ENCODE data around the gene EVPLL.
"Not testable (repeated sequence)": the region's sequence is repeated elsewhere in the genome, so short reads cannot be mapped to it uniquely, and the experiment has no call there.

Gene EVPLL

GRCh38 chr17:18332909-18333489, 44.6 kb upstream of the EVPLL start:
- Histone ChIP-seq H3K27ac (ENCODE audit: low read depth, low read length) (no peak overlapping the region), H3K9me3 (ENCODE audit: control insufficient read depth, insufficient read depth, low read length) (no peaks in the 10 kb centered on the region), H3K79me2 (ENCODE audit: control insufficient read depth, low read length) (no peaks in the 10 kb centered on the region), H3K4me2 (ENCODE audit: low read length) (no peak overlapping the region), H3K9me2 (replicated peaks; ENCODE audit: control insufficient read depth, low read length) (no peaks in the 10 kb centered on the region), H4K20me1 (ENCODE audit: control insufficient read depth, insufficient read depth, low read depth, low read length) (no peaks in the 10 kb centered on the region), H3F3A (ENCODE audit: control insufficient read depth, insufficient read depth) (no peaks in the 10 kb centered on the region), H3K4me3 (ENCODE audit: low read length) (no peak overlapping the region), H3K4me1 (ENCODE audit: control insufficient read depth, low read length) (no peaks in the 10 kb centered on the region), H3K27me3 (ENCODE audit: control insufficient read depth, low read length) (no peaks in the 10 kb centered on the region), H3K36me3 (ENCODE audit: control insufficient read depth, low read length) (peaks cover 69% of the 10 kb centered on the region)
- TF ChIP-seq EZH2phosphoT487 (IDR thresholded peaks at IDR 0.05; ENCODE audit: borderline replicate concordance, low read length), result no peak
- TF ChIP-seq CTCF (IDR thresholded peaks at IDR 0.05; ENCODE audit: low read depth, low read length, poor library complexity, severe bottlenecking), result no peak

GRCh38 chr17:18338158-18338557, 39.4 kb upstream of the EVPLL start:
- H3K4me1 ChIP-seq (ENCODE audit: control insufficient read depth, low read length); H3K4me2 ChIP-seq (ENCODE audit: low read length); H3K27ac ChIP-seq (ENCODE audit: low read depth, low read length); H3K9me3 ChIP-seq (ENCODE audit: control insufficient read depth, insufficient read depth, low read length); H3K27me3 ChIP-seq (ENCODE audit: control insufficient read depth, low read length); H3K9me2 ChIP-seq (replicated peaks; ENCODE audit: control insufficient read depth, low read length); H3F3A ChIP-seq (ENCODE audit: control insufficient read depth, insufficient read depth); H4K20me1 ChIP-seq (ENCODE audit: control insufficient read depth, insufficient read depth, low read depth, low read length); H3K4me3 ChIP-seq (ENCODE audit: low read length); H3K79me2 ChIP-seq (ENCODE audit: control insufficient read depth, low read length): not testable (repeated sequence)
- peaks cover 63% of the 10 kb centered on the region for H3K36me3 ChIP-seq (ENCODE audit: control insufficient read depth, low read length)

GRCh38 chr17:18339933-18340332, 37.6 kb upstream of the EVPLL start:
- H3K4me1 ChIP-seq (ENCODE audit: control insufficient read depth, low read length), result no peaks in the 10 kb centered on the region
- no peaks in the 10 kb centered on the region for H3K27me3 ChIP-seq (ENCODE audit: control insufficient read depth, low read length)
- TF ChIP-seq CTCF (IDR thresholded peaks at IDR 0.05; ENCODE audit: low read depth, low read length, poor library complexity, severe bottlenecking), result no peak
- TF ChIP-seq EZH2phosphoT487 (IDR thresholded peaks at IDR 0.05; ENCODE audit: borderline replicate concordance, low read length), result no peak
- H3F3A ChIP-seq (ENCODE audit: control insufficient read depth, insufficient read depth), result no peaks in the 10 kb centered on the region
- no peak overlapping the region for H3K4me2 ChIP-seq (ENCODE audit: low read length)
- peaks cover 63% of the 10 kb centered on the region for H3K36me3 ChIP-seq (ENCODE audit: control insufficient read depth, low read length)
- no peaks in the 10 kb centered on the region for H3K9me3 ChIP-seq (ENCODE audit: control insufficient read depth, insufficient read depth, low read length)
- H3K79me2 ChIP-seq (ENCODE audit: control insufficient read depth, low read length), result no peaks in the 10 kb centered on the region
- H4K20me1 ChIP-seq (ENCODE audit: control insufficient read depth, insufficient read depth, low read depth, low read length), result no peaks in the 10 kb centered on the region
- no peak overlapping the region for H3K4me3 ChIP-seq (ENCODE audit: low read length)
- H3K9me2 ChIP-seq (replicated peaks; ENCODE audit: control insufficient read depth, low read length), result no peaks in the 10 kb centered on the region
- no peak overlapping the region for H3K27ac ChIP-seq (ENCODE audit: low read depth, low read length)

GRCh38 chr17:18344021-18344420, 33.6 kb upstream of the EVPLL start:
- H3K4me2 ChIP-seq (ENCODE audit: low read length), result no peak overlapping the region
- no peaks in the 10 kb centered on the region for H4K20me1 ChIP-seq (ENCODE audit: control insufficient read depth, insufficient read depth, low read depth, low read length)
- no peaks in the 10 kb centered on the region for H3K9me3 ChIP-seq (ENCODE audit: control insufficient read depth, insufficient read depth, low read length)
- no peaks in the 10 kb centered on the region for H3K79me2 ChIP-seq (ENCODE audit: control insufficient read depth, low read length)
- TF ChIP-seq EZH2phosphoT487 (IDR thresholded peaks at IDR 0.05; ENCODE audit: borderline replicate concordance, low read length), result no peak
- TF ChIP-seq CTCF (IDR thresholded peaks at IDR 0.05; ENCODE audit: low read depth, low read length, poor library complexity, severe bottlenecking), result no peak
- H3K36me3 ChIP-seq (ENCODE audit: control insufficient read depth, low read length), result peaks cover 77% of the 10 kb centered on the region
- H3K4me1 ChIP-seq (ENCODE audit: control insufficient read depth, low read length), result no peaks in the 10 kb centered on the region
- H3K4me3 ChIP-seq (ENCODE audit: low read length), result no peak overlapping the region
- no peaks in the 10 kb centered on the region for H3F3A ChIP-seq (ENCODE audit: control insufficient read depth, insufficient read depth)
- no peaks in the 10 kb centered on the region for H3K27me3 ChIP-seq (ENCODE audit: control insufficient read depth, low read length)
- H3K9me2 ChIP-seq (replicated peaks; ENCODE audit: control insufficient read depth, low read length), result no peaks in the 10 kb centered on the region
- H3K27ac ChIP-seq (ENCODE audit: low read depth, low read length), result no peak overlapping the region
